ENCODE data around the gene PDE4A. TPM values are rescaled to one million over a fixed set of nuclear protein-coding genes. Genes with fewer than 3 reads are reported as not detected.

The PDE4A gene
- total RNA-seq, 4 donors from 2014 or later, result 3.7 to 7.9 (median 5.6) TPM

GRCh38 chr19:10517760-10518443 lies 97.6 kb downstream of the PDE4A start:
- H3K36me3 ChIP-seq, result peaks cover 13% of the 10 kb centered on the region
- DNase-seq (ENCODE audit: low spot score in 2 of 2), result no peak
- H3K27ac ChIP-seq, result peak overlapping the region; percentile 78
- TF ChIP-seq POLR2A (IDR thresholded peaks at IDR 0.05), result no peak
- H3K4me3 ChIP-seq, result peak overlapping the region; percentile 58
- 3% methylated on average over 13 of the region's 27 CpGs for WGBS
- H3K4me1 ChIP-seq, result peaks cover 57% of the 10 kb centered on the region
- H3K27me3 ChIP-seq, result peaks cover 66% of the 10 kb centered on the region
- no peaks in the 10 kb centered on the region for H3K9me3 ChIP-seq

- no peak for TF ChIP-seq EP300 (IDR thresholded peaks at IDR 0.05)
- TF ChIP-seq POLR2A (IDR thresholded peaks at IDR 0.05), result no peak
- TF ChIP-seq POLR2AphosphoS5 (IDR thresholded peaks at IDR 0.05), result no peak
- TF ChIP-seq CTCF (IDR thresholded peaks at IDR 0.05), result no peak
- H3K27me3 ChIP-seq, result peaks cover 58% of the 10 kb centered on the region
Measured at GRCh38 chr19:10518444-10519361, 98.4 kb downstream of the PDE4A start.

More at GRCh38 chr19:10518444-10519361, 98.4 kb downstream of the PDE4A start:
- DNase-seq (ENCODE audit: low spot score in 2 of 2), result no peak
- H3K4me3 ChIP-seq, result peak overlapping the region; percentile 58
- peak overlapping the region; percentile 78 for H3K27ac ChIP-seq
- 14% methylated on average over 18 of the region's 33 CpGs for WGBS
- peaks cover 57% of the 10 kb centered on the region for H3K4me1 ChIP-seq
- H3K36me3 ChIP-seq, result peaks cover 11% of the 10 kb centered on the region
- H3K9me3 ChIP-seq, result no peaks in the 10 kb centered on the region

Other genes starting within 250 kb of the PDE4A start
- 10 to 100 TPM; 36.1 to 54.4 (median 44.2) TPM for gene DNMT1, start 225.6 kb upstream of the PDE4A start, total RNA-seq
- 1 to 10 TPM; 3.9 to 9.9 (median 8.6) TPM for gene S1PR2, start 189.2 kb upstream of the PDE4A start, total RNA-seq
- gene MRPL4, start 168.3 kb upstream of the PDE4A start, total RNA-seq, result 100 to 1,000 TPM in 1 of 4 donors, 10 to 100 TPM in 3; 53.3 to 108 (median 77.3) TPM
- 10 to 100 TPM in 2 of 4 donors, 1 to 10 TPM in 2; 9.1 to 11.1 (median 9.6) TPM for gene ICAM1, start 149.4 kb upstream of the PDE4A start, total RNA-seq
- not detected for gene ICAM4, start 133.6 kb upstream of the PDE4A start, total RNA-seq
- under 1 TPM in 3 of 4 donors, not detected in 1; 0.21 to 0.97 (median 0.62) TPM for gene ICAM5, start 130.6 kb upstream of the PDE4A start, total RNA-seq
- gene ZGLP1, start 110.7 kb upstream of the PDE4A start, total RNA-seq, result 1 to 10 TPM; 1.4 to 7.2 (median 2.9) TPM
- gene FDX2, start 104.5 kb upstream of the PDE4A start, total RNA-seq, result 10 to 100 TPM in 3 of 4 donors, 1 to 10 TPM in 1; 7.9 to 19.0 (median 14.5) TPM
- 10 to 100 TPM; 18.4 to 27.8 (median 24.8) TPM for gene RAVER1, start 87.0 kb upstream of the PDE4A start, total RNA-seq
- gene ICAM3, start 80.9 kb upstream of the PDE4A start, total RNA-seq, result 1 to 10 TPM; 3.1 to 4.5 (median 3.8) TPM
- 100 to 1,000 TPM in 2 of 4 donors, 10 to 100 TPM in 2; 80.4 to 200 (median 124) TPM for gene TYK2, start 40.0 kb upstream of the PDE4A start, total RNA-seq
- gene CDC37, start 17.0 kb upstream of the PDE4A start, total RNA-seq, result 100 to 1,000 TPM in 3 of 4 donors, 10 to 100 TPM in 1; 91.7 to 178 (median 109) TPM
- 10 to 100 TPM; 44.3 to 75.8 (median 69.9) TPM for gene KEAP1, start 82.8 kb downstream of the PDE4A start, total RNA-seq
- 10 to 100 TPM; 19.2 to 63.8 (median 26.8) TPM for gene S1PR5, start 96.9 kb downstream of the PDE4A start, total RNA-seq
- 10 to 100 TPM; 52.2 to 80.8 (median 63.6) TPM for gene ATG4D, start 123.4 kb downstream of the PDE4A start, total RNA-seq
- gene KRI1, start 145.5 kb downstream of the PDE4A start, total RNA-seq, result 10 to 100 TPM; 19.1 to 46.9 (median 24.5) TPM
- gene CDKN2D, start 148.4 kb downstream of the PDE4A start, total RNA-seq, result 10 to 100 TPM in 2 of 4 donors, 1 to 10 TPM in 2; 8.9 to 11.6 (median 10.3) TPM
- 10 to 100 TPM; 28.9 to 65.9 (median 59.1) TPM for gene AP1M2, start 166.8 kb downstream of the PDE4A start, total RNA-seq
- 100 to 1,000 TPM in 1 of 4 donors, 10 to 100 TPM in 3; 59.1 to 108 (median 94.5) TPM for gene SLC44A2, start 205.0 kb downstream of the PDE4A start, total RNA-seq
- 100 to 1,000 TPM; 114 to 280 (median 132) TPM for gene ILF3, start 233.8 kb downstream of the PDE4A start, total RNA-seq

Data from suprapubic skin (tissue), 4 donors.